ENCODE results near the gene GLO1.

Gene GLO1

DNA sequence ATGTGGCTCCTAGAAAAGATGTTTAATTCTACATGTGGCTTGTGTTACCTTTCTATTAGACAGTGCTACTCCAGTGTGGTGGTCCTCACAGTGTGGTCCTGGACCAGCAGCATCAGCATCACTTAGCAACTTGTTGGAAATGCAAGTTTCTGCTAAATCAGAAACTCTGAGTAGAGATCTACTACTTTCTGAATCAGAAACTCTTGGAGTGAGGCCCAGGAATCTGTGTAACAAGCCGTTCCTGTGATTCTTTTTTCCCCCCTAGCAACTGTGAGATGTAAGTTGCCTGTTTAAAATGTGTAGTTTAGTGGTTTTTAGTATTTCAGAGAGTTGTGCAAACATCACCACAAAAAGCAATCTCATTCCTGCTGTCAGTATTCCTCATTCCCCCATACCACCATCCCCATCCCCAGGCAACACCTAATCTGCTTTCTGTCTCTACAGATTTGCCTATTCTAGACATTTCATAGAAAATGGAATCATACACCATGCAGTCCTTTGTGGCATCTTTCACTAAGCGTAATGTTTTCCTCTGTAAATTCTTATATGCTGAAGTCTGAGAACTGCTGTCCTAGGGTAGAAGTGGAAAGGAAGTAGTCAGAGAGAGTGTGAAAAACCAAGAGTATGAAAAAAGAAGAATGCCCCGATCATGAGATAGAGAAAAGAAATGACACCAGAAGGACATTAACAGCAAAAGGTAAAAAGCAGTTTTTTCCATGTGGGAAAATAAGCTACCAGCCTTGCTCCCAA lies 44.4 kb downstream of the GLO1 start:
- Mint-ChIP-seq H3K4me3 (no peak overlapping the region), H3K36me3 (ENCODE audit: low read depth) (no peaks in the 10 kb centered on the region), H3K9me3 (no peaks in the 10 kb centered on the region), H3K27ac (no peak overlapping the region), H3K27me3 (ENCODE audit: low read depth) (no peaks in the 10 kb centered on the region), H3K4me1 (ENCODE audit: low read depth) (peaks cover 2% of the 10 kb centered on the region)

DNA sequence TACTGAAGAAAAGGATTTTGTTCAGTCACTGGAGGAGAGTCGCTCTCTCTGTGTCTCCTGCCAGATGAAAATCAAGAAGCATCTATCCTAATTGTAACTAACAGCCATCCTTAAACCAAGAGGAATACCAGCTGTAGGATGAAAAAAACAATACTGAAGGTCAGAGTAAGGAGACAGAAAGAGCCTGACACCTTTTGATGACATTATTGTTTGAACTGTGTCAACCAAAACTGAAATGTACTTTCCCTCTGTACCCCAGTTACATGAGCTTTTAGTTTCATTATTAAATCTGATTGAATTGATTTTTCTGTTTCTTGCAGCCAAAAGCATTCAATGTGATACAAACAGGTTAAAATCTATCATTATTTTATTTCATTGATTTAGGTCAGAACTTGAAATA lies 46.0 kb downstream of the GLO1 start:
- H3K36me3 Mint-ChIP-seq (ENCODE audit: low read depth) = no peaks in the 10 kb centered on the region
- no peak overlapping the region for H3K4me3 Mint-ChIP-seq
- H3K27ac Mint-ChIP-seq = no peak overlapping the region
- no peaks in the 10 kb centered on the region for H3K27me3 Mint-ChIP-seq (ENCODE audit: low read depth)
- H3K4me1 Mint-ChIP-seq (ENCODE audit: low read depth) = peaks cover 2% of the 10 kb centered on the region
- no peaks in the 10 kb centered on the region for H3K9me3 Mint-ChIP-seq

- H3K36me3 Mint-ChIP-seq (ENCODE audit: low read depth) = peaks cover 2% of the 10 kb centered on the region
- no peak overlapping the region for H3K27ac Mint-ChIP-seq
- H3K4me1 Mint-ChIP-seq (ENCODE audit: low read depth) = peaks cover 2% of the 10 kb centered on the region
- no peaks in the 10 kb centered on the region for H3K27me3 Mint-ChIP-seq (ENCODE audit: low read depth)
- H3K4me3 Mint-ChIP-seq = no peak overlapping the region
- H3K9me3 Mint-ChIP-seq = no peaks in the 10 kb centered on the region
Measured at GRCh38 chr6:38654263-38654662, 48.7 kb downstream of the GLO1 start.

DNA sequence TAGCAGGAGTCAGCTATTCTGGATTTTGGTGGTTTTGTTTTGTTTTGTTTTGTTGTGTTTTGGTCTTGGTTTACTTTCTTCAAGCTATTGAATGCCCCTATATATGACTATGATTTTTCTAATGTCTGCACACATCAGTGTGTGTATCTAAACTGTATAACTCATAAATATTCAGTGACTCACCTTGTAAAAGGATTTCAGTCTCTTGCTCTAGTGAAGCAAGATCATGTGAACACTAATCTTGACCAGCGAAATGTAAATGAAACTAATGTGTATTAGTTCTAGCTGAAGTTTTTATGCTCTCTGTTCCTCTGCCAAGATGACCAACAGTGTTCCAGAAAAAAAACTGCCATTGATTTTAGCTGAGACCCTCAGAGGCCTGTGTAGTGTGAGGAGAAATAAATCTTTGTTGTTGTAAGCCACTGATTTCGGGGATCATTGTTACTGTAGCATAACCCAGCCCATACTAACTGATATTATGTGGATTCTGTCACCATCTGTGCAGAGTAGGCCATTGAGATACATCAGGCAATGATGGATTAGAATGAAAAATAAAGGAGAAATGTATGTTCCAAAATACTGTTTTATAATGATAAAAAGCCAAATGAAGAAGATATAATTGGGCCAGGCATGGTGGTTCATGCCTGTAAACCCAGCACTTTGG lies 51.7 kb downstream of the GLO1 start:
- no peaks in the 10 kb centered on the region for H3K4me1 Mint-ChIP-seq (ENCODE audit: low read depth)
- no peaks in the 10 kb centered on the region for H3K27me3 Mint-ChIP-seq (ENCODE audit: low read depth)
- no peak overlapping the region for H3K27ac Mint-ChIP-seq
- no peaks in the 10 kb centered on the region for H3K9me3 Mint-ChIP-seq
- H3K4me3 Mint-ChIP-seq = no peak overlapping the region
- peaks cover 2% of the 10 kb centered on the region for H3K36me3 Mint-ChIP-seq (ENCODE audit: low read depth)

- no peak overlapping the region for H3K27ac Mint-ChIP-seq
- H3K9me3 Mint-ChIP-seq = no peaks in the 10 kb centered on the region
- H3K4me3 Mint-ChIP-seq = no peak overlapping the region
Measured at GRCh38 chr6:38650207-38650752, 52.7 kb downstream of the GLO1 start.

GRCh38 chr6:38649744-38650143 lies 53.2 kb downstream of the GLO1 start:
- Mint-ChIP-seq H3K36me3 (ENCODE audit: low read depth) (peaks cover 2% of the 10 kb centered on the region), H3K27ac (no peak overlapping the region), H3K4me1 (ENCODE audit: low read depth) (no peaks in the 10 kb centered on the region), H3K27me3 (ENCODE audit: low read depth) (no peaks in the 10 kb centered on the region), H3K4me3 (no peak overlapping the region), H3K9me3 (no peaks in the 10 kb centered on the region)

More at GRCh38 chr6:38650207-38650752, 52.7 kb downstream of the GLO1 start:
- Mint-ChIP-seq H3K36me3 (ENCODE audit: low read depth) (peaks cover 2% of the 10 kb centered on the region), H3K4me1 (ENCODE audit: low read depth) (no peaks in the 10 kb centered on the region), H3K27me3 (ENCODE audit: low read depth) (no peaks in the 10 kb centered on the region)

DNA sequence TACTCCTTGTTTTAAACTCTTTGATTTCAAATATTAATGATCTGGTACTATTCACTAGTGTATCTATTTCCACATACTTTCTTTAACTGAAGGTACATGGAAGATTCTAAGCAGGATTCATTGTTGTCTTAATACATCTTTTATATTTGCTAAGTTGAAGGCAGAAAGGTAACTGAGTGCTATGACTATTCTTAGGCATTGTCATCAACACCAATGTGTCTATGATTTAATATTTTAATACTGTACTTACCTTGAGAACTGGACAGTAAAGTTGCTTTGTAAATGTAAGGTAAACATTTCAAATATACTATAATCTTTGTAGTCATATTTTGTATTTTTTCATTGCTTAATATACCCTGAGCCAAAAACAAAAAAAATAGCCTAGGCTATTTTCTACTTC lies 54.3 kb downstream of the GLO1 start:
- H3K4me1 Mint-ChIP-seq (ENCODE audit: low read depth) = no peaks in the 10 kb centered on the region
- no peaks in the 10 kb centered on the region for H3K9me3 Mint-ChIP-seq
- no peak overlapping the region for H3K4me3 Mint-ChIP-seq
- H3K27me3 Mint-ChIP-seq (ENCODE audit: low read depth) = no peaks in the 10 kb centered on the region
- H3K36me3 Mint-ChIP-seq (ENCODE audit: low read depth) = peaks cover 2% of the 10 kb centered on the region
- no peak overlapping the region for H3K27ac Mint-ChIP-seq

DNA sequence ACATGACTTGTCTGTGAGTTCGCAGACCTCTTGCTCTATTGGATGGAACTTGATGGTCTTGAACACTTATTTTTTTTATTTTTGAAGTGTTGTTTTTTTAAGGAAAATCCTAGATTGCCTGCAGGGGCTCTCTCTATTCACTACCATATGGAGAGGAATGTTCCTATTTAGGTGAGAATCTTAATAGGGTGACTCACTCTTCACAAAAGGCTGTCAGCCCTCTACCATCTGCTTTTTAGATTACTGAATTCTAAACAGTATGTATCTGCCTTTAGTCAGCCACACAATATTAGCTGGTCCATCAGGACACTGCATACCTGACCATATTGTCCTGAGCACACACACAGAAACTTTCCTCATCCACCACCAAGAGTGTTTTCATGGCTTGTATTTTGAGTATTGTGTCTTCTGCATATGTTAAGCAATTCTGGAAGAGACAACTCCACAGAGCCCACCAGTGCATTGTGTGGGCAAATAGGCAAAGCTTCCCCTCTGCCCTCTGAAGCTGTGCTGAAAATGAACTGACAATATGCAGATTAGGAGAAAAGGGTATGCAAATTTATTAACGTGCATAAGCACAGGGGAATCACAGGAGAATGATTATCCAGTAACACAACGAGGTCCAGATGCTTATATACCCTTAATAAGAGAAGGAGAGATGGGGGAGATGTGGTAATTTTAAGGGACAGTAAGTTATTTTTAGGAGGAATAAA lies 56.6 kb downstream of the GLO1 start:
- H3K4me1 Mint-ChIP-seq (ENCODE audit: low read depth) = peaks cover 5% of the 10 kb centered on the region
- no peaks in the 10 kb centered on the region for H3K27me3 Mint-ChIP-seq (ENCODE audit: low read depth)
- no peak overlapping the region for H3K27ac Mint-ChIP-seq
- H3K36me3 Mint-ChIP-seq (ENCODE audit: low read depth) = peaks cover 8% of the 10 kb centered on the region
- no peak overlapping the region for H3K4me3 Mint-ChIP-seq
- H3K9me3 Mint-ChIP-seq = no peaks in the 10 kb centered on the region

DNA sequence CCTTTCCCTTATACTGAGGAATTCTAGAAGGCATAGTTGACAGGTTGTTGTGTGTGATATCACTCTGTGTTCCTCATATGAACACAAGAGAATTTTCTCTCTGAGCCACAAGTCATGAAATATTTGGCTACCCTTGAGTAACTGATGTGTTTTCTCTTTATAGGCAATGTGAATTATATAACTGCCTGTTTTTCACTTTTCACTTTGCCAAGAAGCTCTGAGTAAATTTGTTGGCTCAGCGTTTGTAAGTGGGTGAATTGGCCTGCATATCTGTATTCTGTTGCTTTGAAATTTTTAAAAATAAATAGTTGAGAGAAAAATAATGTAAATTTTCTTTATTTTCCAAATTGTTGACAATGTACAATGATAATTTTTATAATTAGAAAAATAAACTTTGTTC lies 58.0 kb downstream of the GLO1 start:
- Mint-ChIP-seq H3K4me1 (ENCODE audit: low read depth) (peaks cover 11% of the 10 kb centered on the region), H3K9me3 (no peaks in the 10 kb centered on the region), H3K4me3 (no peak overlapping the region), H3K27ac (no peak overlapping the region), H3K36me3 (ENCODE audit: low read depth) (peaks cover 7% of the 10 kb centered on the region), H3K27me3 (ENCODE audit: low read depth) (no peaks in the 10 kb centered on the region)

DNA sequence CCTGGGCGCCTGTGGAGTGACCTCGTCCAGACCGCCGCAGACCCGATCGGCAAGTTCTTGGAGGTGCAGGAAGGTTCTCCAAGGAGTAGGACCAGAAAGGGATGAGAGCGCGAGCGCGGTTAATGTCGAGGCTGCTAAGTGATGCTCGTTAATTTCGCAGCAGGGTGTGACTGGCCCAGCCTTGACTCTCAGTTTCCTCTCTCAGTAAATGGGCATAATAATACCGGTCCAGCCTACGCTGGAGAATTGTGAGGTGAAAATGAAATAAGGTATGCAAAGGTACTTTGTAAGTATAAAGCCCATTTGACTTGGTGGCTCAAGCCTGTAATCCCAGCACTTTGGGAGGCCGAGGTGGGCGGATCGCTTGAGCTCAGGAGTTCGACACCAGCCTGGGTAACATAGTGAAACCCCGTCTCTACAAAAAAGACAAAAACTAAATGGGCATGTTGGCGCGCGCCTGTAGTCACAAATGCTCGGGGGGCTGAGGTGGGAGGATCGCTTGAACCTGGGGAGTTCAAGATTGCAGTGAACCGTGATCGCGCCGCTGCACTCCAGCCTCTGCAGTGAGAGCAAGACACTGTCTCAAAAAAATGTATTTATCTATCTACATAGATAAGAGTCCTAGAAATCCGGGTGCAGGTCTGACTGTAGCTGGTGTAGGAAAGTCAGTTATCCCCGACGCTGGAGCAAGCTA lies 62.6 kb downstream of the GLO1 start:
- Mint-ChIP-seq H3K36me3 (ENCODE audit: low read depth) (peaks cover 7% of the 10 kb centered on the region), H3K27ac (peak overlapping the region; percentile 96), H3K4me1 (ENCODE audit: low read depth) (peaks cover 40% of the 10 kb centered on the region), H3K4me3 (peak overlapping the region; percentile 95), H3K9me3 (no peaks in the 10 kb centered on the region), H3K27me3 (ENCODE audit: low read depth) (no peaks in the 10 kb centered on the region)

DNA sequence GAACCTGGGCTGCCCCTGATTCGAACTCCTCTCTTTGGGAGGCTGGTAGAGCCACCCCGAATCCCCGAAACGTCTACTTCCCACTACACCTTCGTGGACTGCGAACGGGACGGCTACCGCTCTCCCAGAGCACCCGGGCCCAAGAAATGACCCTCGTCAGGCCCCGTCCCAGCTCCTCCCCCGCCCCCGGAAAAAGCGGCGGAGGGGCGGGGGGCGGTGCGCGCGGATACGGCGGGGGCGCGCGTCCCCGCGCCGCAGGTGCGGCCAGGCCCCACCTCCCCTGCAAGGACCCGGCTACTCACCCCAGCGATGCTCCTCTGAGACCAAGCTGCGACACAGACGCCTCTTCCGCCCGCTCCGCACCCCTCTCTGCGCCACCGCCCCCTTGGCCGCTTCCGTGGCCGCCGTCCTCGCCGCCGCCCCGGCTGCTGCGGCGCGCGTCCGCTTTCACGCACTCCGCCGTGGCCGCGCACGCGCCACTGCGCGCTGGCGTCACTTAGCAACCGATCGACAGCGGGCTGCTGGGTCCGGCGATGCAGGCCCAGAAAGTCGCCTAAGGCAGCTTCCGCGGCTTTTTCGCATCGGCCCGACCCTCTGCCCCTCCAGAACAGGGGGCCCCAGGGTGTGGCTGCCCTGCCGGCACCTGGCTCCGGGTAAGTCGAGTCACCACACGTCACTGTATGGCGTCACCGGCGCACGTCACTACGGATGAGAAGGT lies 63.3 kb downstream of the GLO1 start, which contains the start of gene BTBD9:
TSS of gene BTBD9 (minus strand) at position 432 of the 718 bp plus-strand sequence.
- Mint-ChIP-seq H3K27me3 (ENCODE audit: low read depth) (no peaks in the 10 kb centered on the region), H3K4me3 (peak within 1 kb of the TSS; percentile 95), H3K4me1 (ENCODE audit: low read depth) (peaks cover 40% of the 10 kb centered on the region), H3K27ac (peak within 1 kb of the TSS; percentile 96), H3K36me3 (ENCODE audit: low read depth) (peaks cover 7% of the 10 kb centered on the region), H3K9me3 (no peaks in the 10 kb centered on the region)

- Mint-ChIP-seq H3K36me3 (ENCODE audit: low read depth) (peaks cover 7% of the 10 kb centered on the region), H3K27ac (peak overlapping the region; percentile 15), H3K4me3 (peak overlapping the region; percentile 95), H3K9me3 (no peaks in the 10 kb centered on the region), H3K4me1 (ENCODE audit: low read depth) (peaks cover 40% of the 10 kb centered on the region), H3K27me3 (ENCODE audit: low read depth) (no peaks in the 10 kb centered on the region)
Measured at GRCh38 chr6:38638941-38639497, 63.9 kb downstream of the GLO1 start.

GRCh38 chr6:38637756-38638155 lies 65.2 kb downstream of the GLO1 start:
- Mint-ChIP-seq H3K36me3 (ENCODE audit: low read depth) (peaks cover 7% of the 10 kb centered on the region), H3K9me3 (no peaks in the 10 kb centered on the region), H3K27me3 (ENCODE audit: low read depth) (no peaks in the 10 kb centered on the region), H3K27ac (no peak overlapping the region), H3K4me1 (ENCODE audit: low read depth) (peaks cover 40% of the 10 kb centered on the region), H3K4me3 (no peak overlapping the region)

All from T-helper 1 cell treated with Interleukin-12 subunit alpha and Interleukin-12 subunit beta and Interleukin-4 antibody, amounts not matched to agents 30 μg/mL and 1 μg/mL, for 36 hours (primary cell).